ENCODE results near the gene MRPL58. TPM values are rescaled to one million over a fixed set of nuclear protein-coding genes. Genes with fewer than 3 reads are reported as not detected.
A peak's percentile ranks its signal among the peaks of the same experiment; 100 is the strongest.

MRPL58 gene
- polyA plus RNA-seq, 1 donor = 24.1 TPM

DNA sequence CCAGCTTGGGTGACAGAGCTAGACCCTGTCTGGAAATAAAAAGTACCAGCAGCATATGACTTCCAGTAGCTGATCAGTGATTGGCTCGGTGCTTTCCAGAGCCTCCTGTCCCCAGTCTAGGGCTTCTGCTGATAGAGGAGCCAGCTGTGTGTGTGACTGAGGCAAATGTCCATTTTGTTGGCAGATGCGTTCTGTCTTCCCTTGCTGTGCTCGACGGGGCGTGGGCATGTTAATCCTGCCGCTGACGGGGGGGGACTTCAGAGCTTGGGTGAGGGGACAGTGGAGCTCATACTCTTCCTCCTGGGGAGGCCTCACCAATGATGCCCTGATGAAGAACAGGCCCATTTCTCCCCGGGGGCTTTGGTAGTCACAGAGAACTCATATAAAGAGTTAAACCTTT is 49.1 kb downstream of the MRPL58 start:
- no peaks in the 10 kb centered on the region for H3K27me3 ChIP-seq (ENCODE audit: control insufficient read depth, insufficient read depth, low read length)
- DNase-seq = no peak
- H3K4me1 ChIP-seq (ENCODE audit: control insufficient read depth, insufficient read depth, low read length) = no peaks in the 10 kb centered on the region
- no peaks in the 10 kb centered on the region for H3K9me3 ChIP-seq (ENCODE audit: control insufficient read depth, low read depth, low read length)
- no CpG with 5 or more reads among the region's 8 CpGs for WGBS (ENCODE audit: insufficient coverage, low lambda C conversion rate)
- no peak overlapping the region for H3K4me3 ChIP-seq (ENCODE audit: low read length)
- peaks cover 51% of the 10 kb centered on the region for H3K36me3 ChIP-seq (ENCODE audit: control insufficient read depth, insufficient read depth, low read length)
- no peak overlapping the region for H3K27ac ChIP-seq (ENCODE audit: low read length)

DNA sequence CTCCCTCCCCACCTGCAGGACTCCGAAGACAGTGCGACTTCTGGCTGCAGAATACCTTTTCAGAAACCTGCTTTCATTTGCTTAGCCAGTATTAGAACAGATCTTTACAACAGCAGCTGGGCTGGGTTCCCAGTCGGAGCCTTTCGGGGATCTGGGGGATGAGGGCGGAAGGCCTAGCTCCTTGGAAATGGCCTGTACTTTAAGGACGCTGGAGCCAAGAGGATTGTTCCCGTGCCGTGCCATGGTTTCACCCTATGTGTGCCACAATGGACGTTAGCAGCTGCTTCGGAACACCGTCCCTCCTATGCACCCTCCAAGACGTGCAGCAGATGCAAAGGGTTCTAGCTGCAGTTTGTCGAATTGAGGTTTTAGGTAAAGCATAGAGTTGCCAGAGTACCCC is 50.7 kb downstream of the MRPL58 start:
- Histone ChIP-seq H3K27me3 (ENCODE audit: control insufficient read depth, insufficient read depth, low read length) (no peaks in the 10 kb centered on the region), H3K9me3 (ENCODE audit: control insufficient read depth, low read depth, low read length) (no peaks in the 10 kb centered on the region), H3K36me3 (ENCODE audit: control insufficient read depth, insufficient read depth, low read length) (peaks cover 51% of the 10 kb centered on the region), H3K4me1 (ENCODE audit: control insufficient read depth, insufficient read depth, low read length) (no peaks in the 10 kb centered on the region), H3K4me3 (ENCODE audit: low read length) (no peak overlapping the region), H3K27ac (ENCODE audit: low read length) (no peak overlapping the region)
- no peak for DNase-seq
- no CpG with 5 or more reads among the region's 13 CpGs for WGBS (ENCODE audit: insufficient coverage, low lambda C conversion rate)

GRCh38 chr17:75063626-75064025 is 51.2 kb downstream of the MRPL58 start:
- no peak overlapping the region for H3K4me3 ChIP-seq (ENCODE audit: low read length)
- no peaks in the 10 kb centered on the region for H3K9me3 ChIP-seq (ENCODE audit: control insufficient read depth, low read depth, low read length)
- no CpG with 5 or more reads among the region's 3 CpGs for whole genome bisulfite sequencing (ENCODE audit: insufficient coverage, low lambda C conversion rate)
- H3K27me3 ChIP-seq (ENCODE audit: control insufficient read depth, insufficient read depth, low read length) = no peaks in the 10 kb centered on the region
- no peaks in the 10 kb centered on the region for H3K4me1 ChIP-seq (ENCODE audit: control insufficient read depth, insufficient read depth, low read length)
- H3K36me3 ChIP-seq (ENCODE audit: control insufficient read depth, insufficient read depth, low read length) = peaks cover 51% of the 10 kb centered on the region
- no peak overlapping the region for H3K27ac ChIP-seq (ENCODE audit: low read length)
- no peak for DNase-seq

GRCh38 chr17:75064040-75064439 is 51.6 kb downstream of the MRPL58 start:
- no peaks in the 10 kb centered on the region for H3K27me3 ChIP-seq (ENCODE audit: control insufficient read depth, insufficient read depth, low read length)
- no peak overlapping the region for H3K4me3 ChIP-seq (ENCODE audit: low read length)
- H3K27ac ChIP-seq (ENCODE audit: low read length) = no peak overlapping the region
- peaks cover 51% of the 10 kb centered on the region for H3K36me3 ChIP-seq (ENCODE audit: control insufficient read depth, insufficient read depth, low read length)
- no peaks in the 10 kb centered on the region for H3K4me1 ChIP-seq (ENCODE audit: control insufficient read depth, insufficient read depth, low read length)
- no CpG with 5 or more reads among the region's 11 CpGs for WGBS (ENCODE audit: insufficient coverage, low lambda C conversion rate)
- no peaks in the 10 kb centered on the region for H3K9me3 ChIP-seq (ENCODE audit: control insufficient read depth, low read depth, low read length)
- DNase-seq = no peak

DNA sequence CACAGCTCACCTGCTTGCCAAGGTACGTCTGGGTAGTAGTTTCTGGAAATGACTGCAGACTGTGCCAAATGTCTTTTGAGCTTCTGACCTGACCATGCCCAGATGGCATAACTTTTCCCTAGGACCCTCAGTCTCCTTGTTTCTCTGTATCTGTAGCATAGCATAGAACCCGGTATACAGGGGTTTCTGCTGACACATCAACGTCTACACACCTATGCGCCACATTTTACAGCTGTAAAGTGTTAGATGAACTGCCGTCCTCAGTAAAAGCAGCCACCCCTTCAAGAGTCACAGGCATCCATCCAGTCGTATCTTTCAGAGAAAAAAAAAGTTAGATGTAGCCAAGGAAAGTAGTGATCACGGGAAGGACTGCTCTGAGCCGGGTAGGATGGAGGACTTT is 52.0 kb downstream of the MRPL58 start:
- H3K36me3 ChIP-seq (ENCODE audit: control insufficient read depth, insufficient read depth, low read length) = peaks cover 49% of the 10 kb centered on the region
- H3K4me3 ChIP-seq (ENCODE audit: low read length) = no peak overlapping the region
- no peaks in the 10 kb centered on the region for H3K27me3 ChIP-seq (ENCODE audit: control insufficient read depth, insufficient read depth, low read length)
- DNase-seq = no peak
- H3K4me1 ChIP-seq (ENCODE audit: control insufficient read depth, insufficient read depth, low read length) = no peaks in the 10 kb centered on the region
- H3K9me3 ChIP-seq (ENCODE audit: control insufficient read depth, low read depth, low read length) = no peaks in the 10 kb centered on the region
- H3K27ac ChIP-seq (ENCODE audit: low read length) = no peak overlapping the region
- WGBS (ENCODE audit: insufficient coverage, low lambda C conversion rate) = no CpG with 5 or more reads among the region's 8 CpGs

GRCh38 chr17:75064867-75065561 is 52.5 kb downstream of the MRPL58 start:
- Histone ChIP-seq H3K9me3 (ENCODE audit: control insufficient read depth, low read depth, low read length) (no peaks in the 10 kb centered on the region), H3K27me3 (ENCODE audit: control insufficient read depth, insufficient read depth, low read length) (no peaks in the 10 kb centered on the region), H3K4me3 (ENCODE audit: low read length) (no peak overlapping the region), H3K36me3 (ENCODE audit: control insufficient read depth, insufficient read depth, low read length) (peaks cover 47% of the 10 kb centered on the region), H3K4me1 (ENCODE audit: control insufficient read depth, insufficient read depth, low read length) (no peaks in the 10 kb centered on the region), H3K27ac (ENCODE audit: low read length) (no peak overlapping the region)
- no CpG with 5 or more reads among the region's 18 CpGs for WGBS (ENCODE audit: insufficient coverage, low lambda C conversion rate)
- no peak for DNase-seq

DNA sequence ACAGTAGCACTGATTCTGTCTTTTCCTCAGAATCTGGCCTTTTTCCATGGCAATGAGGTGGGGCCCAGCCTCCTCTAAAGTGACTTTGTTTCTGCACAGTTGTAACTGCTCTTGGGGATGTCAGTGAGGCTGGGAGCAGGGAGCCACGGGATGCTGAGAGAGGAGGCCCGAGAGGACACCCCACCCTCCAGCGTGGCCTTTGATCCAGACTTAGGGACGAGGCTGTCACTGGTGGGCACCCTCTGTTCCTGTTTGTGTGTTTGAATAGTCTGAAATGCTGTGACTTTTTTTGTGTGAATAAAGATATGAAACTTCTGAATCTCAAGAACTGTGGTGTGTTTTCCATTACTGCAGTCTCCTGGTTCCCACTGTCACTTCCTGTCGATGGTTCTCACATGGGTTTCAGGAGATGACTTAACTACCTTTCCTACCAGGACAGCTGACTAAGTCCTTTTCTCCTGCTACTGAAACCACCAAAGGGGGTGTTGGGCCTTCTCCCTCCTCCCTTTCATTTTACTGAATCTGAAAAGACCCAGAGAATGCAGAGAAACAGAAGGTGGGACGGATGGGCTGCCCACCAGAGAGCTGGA is 53.2 kb downstream of the MRPL58 start:
- Histone ChIP-seq H3K27me3 (ENCODE audit: control insufficient read depth, insufficient read depth, low read length) (no peaks in the 10 kb centered on the region), H3K4me3 (ENCODE audit: low read length) (no peak overlapping the region), H3K36me3 (ENCODE audit: control insufficient read depth, insufficient read depth, low read length) (peaks cover 46% of the 10 kb centered on the region), H3K4me1 (ENCODE audit: control insufficient read depth, insufficient read depth, low read length) (no peaks in the 10 kb centered on the region), H3K27ac (ENCODE audit: low read length) (peak overlapping the region; percentile 52), H3K9me3 (ENCODE audit: control insufficient read depth, low read depth, low read length) (no peaks in the 10 kb centered on the region)
- no peak for DNase-seq
- no CpG with 5 or more reads among the region's 6 CpGs for WGBS (ENCODE audit: insufficient coverage, low lambda C conversion rate)

DNA sequence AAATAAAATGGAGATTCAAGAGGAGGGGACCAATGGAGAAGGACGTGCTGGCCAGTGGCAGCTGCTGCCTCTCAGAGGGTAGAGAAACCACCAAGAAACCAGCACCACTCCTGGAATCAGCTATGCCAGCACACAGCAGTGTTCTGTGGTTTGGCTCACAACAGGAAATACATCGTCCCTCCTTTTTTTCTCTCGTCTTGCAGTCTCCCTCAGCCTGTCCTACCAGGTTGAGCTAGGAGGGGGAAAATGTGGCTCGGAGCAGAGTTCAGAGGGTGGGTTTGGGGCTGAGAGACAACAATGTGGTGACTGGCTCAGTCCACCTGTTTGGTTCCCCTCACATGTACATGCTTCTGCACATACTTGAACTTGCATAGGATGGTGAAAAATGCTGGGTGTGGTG is 55.4 kb downstream of the MRPL58 start:
- WGBS (ENCODE audit: insufficient coverage, low lambda C conversion rate) = no CpG with 5 or more reads among the region's 4 CpGs
- Histone ChIP-seq H3K36me3 (ENCODE audit: control insufficient read depth, insufficient read depth, low read length) (peaks cover 24% of the 10 kb centered on the region), H3K27me3 (ENCODE audit: control insufficient read depth, insufficient read depth, low read length) (no peaks in the 10 kb centered on the region), H3K9me3 (ENCODE audit: control insufficient read depth, low read depth, low read length) (no peaks in the 10 kb centered on the region), H3K4me3 (ENCODE audit: low read length) (no peak overlapping the region), H3K27ac (ENCODE audit: low read length) (no peak overlapping the region), H3K4me1 (ENCODE audit: control insufficient read depth, insufficient read depth, low read length) (no peaks in the 10 kb centered on the region)
- no peak for DNase-seq

GRCh38 chr17:75068750-75069149 is 56.3 kb downstream of the MRPL58 start:
- no peak for DNase-seq
- H3K27ac ChIP-seq (ENCODE audit: low read length) = no peak overlapping the region
- no peak overlapping the region for H3K4me3 ChIP-seq (ENCODE audit: low read length)
- WGBS (ENCODE audit: insufficient coverage, low lambda C conversion rate) = no CpG with 5 or more reads among the region's 8 CpGs
- no peaks in the 10 kb centered on the region for H3K9me3 ChIP-seq (ENCODE audit: control insufficient read depth, low read depth, low read length)
- peaks cover 15% of the 10 kb centered on the region for H3K36me3 ChIP-seq (ENCODE audit: control insufficient read depth, insufficient read depth, low read length)
- peaks cover 4% of the 10 kb centered on the region for H3K4me1 ChIP-seq (ENCODE audit: control insufficient read depth, insufficient read depth, low read length)
- no peaks in the 10 kb centered on the region for H3K27me3 ChIP-seq (ENCODE audit: control insufficient read depth, insufficient read depth, low read length)

DNA sequence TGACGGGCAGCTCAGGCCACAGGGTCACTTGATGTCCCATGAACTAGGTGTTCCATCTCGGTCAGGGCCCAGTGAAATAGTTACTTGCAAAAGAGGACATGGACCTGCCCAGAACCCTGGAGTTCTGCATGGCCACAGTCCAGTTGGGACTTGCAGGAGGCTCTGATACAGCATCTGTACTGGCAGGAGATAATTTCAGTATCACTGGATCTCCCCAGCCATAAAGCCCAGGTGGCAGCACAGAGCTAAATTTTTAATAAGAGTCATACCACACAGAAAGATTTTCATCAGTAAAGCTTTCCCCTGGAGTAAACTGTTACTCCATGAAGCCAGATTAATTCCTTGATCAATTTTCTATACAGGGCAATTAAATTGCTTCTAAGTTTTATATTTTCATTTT is 57.3 kb downstream of the MRPL58 start:
- H3K27me3 ChIP-seq (ENCODE audit: control insufficient read depth, insufficient read depth, low read length) = no peaks in the 10 kb centered on the region
- peaks cover 11% of the 10 kb centered on the region for H3K4me1 ChIP-seq (ENCODE audit: control insufficient read depth, insufficient read depth, low read length)
- peaks cover 5% of the 10 kb centered on the region for H3K36me3 ChIP-seq (ENCODE audit: control insufficient read depth, insufficient read depth, low read length)
- no CpG with 5 or more reads among the region's 2 CpGs for WGBS (ENCODE audit: insufficient coverage, low lambda C conversion rate)
- no peak overlapping the region for H3K27ac ChIP-seq (ENCODE audit: low read length)
- H3K4me3 ChIP-seq (ENCODE audit: low read length) = no peak overlapping the region
- no peak for DNase-seq
- no peaks in the 10 kb centered on the region for H3K9me3 ChIP-seq (ENCODE audit: control insufficient read depth, low read depth, low read length)
